CD14-positive monocyte (primary cell): ENCODE data around the gene CAMK4. TPM values are rescaled to one million over a fixed set of nuclear protein-coding genes. Genes with fewer than 3 reads are reported as not detected.

Experiments used
- DNase-seq, 3 donors: peaks; one replicate each; pipeline ENCODE4 v3.0.0-alpha.2; 2011 to 2022
- H2AFZ ChIP-seq: 2 replicates; pipeline ENCODE4 v1.6.0; 2012; ENCODE audit warnings: mild to moderate bottlenecking, low read depth, low read length, inconsistent platforms; ENCODE audit not compliant: insufficient read depth, poor library complexity, severe bottlenecking
- H3K27ac ChIP-seq, 2 donors: 1 replicate in 1 of 2; 2 replicates in 1 of 2; pipeline ENCODE4 v1.5.1; 2012 to 2013; ENCODE audit warnings: low read length in 2 of 2, control low read depth in 1 of 2, inconsistent platforms in 1 of 2, low read depth in 1 of 2, mild to moderate bottlenecking in 1 of 2
- H3K27me3 ChIP-seq, 2 donors: one replicate each; pipeline versions ENCODE4 v1.6.0 to v1.6.1; 2011 to 2013; ENCODE audit warnings: low read length in 2 of 2; ENCODE audit not compliant: control insufficient read depth in 2 of 2, insufficient read depth in 2 of 2
- H3K36me3 ChIP-seq, 2 donors: replicated peaks in 1 of 2; 1 replicate in 1 of 2; 2 replicates in 1 of 2; pipeline versions ENCODE4 v1.5.1 to v1.6.1; 2012 to 2013; ENCODE audit warnings: low read length in 2 of 2, control low read depth in 1 of 2, inconsistent platforms in 1 of 2, mild to moderate bottlenecking in 1 of 2; ENCODE audit not compliant: insufficient read depth in 2 of 2, control insufficient read depth in 1 of 2
- H3K4me1 ChIP-seq, 2 donors: 1 replicate in 1 of 2; 2 replicates in 1 of 2; pipeline versions ENCODE4 v1.5.1 to v1.6.1; 2012 to 2013; ENCODE audit warnings: low read length in 2 of 2, control low read depth in 1 of 2, inconsistent platforms in 1 of 2, mild to moderate bottlenecking in 1 of 2, moderate library complexity in 1 of 2; ENCODE audit not compliant: insufficient read depth in 2 of 2, control insufficient read depth in 1 of 2
- H3K4me2 ChIP-seq: replicated peaks from 2 replicates; pipeline ENCODE3; 2012; ENCODE audit warnings: low read length, moderate library complexity, mild to moderate bottlenecking; ENCODE audit not compliant: poor library complexity, severe bottlenecking; ENCODE audit errors: extremely low read depth
- H3K4me3 ChIP-seq, 3 experiments: fragments of 200-600 bp in 1 of 3; sonication (generic) in 1 of 3; replicated peaks in 1 of 3; 1 replicate in 2 of 3; 2 replicates in 1 of 3; pipeline ENCODE4 v1.5.1; 2011 to 2013; ENCODE audit warnings: low read length in 3 of 3, mild to moderate bottlenecking in 3 of 3, control low read depth in 2 of 3, low read depth in 2 of 3, inconsistent platforms in 1 of 3, moderate library complexity in 1 of 3
- H3K79me2 ChIP-seq: 2 replicates; pipeline ENCODE4 v1.6.0; 2012; ENCODE audit warnings: mild to moderate bottlenecking, control low read depth, inconsistent platforms, low read length, moderate library complexity; ENCODE audit not compliant: insufficient read depth
- H3K9ac ChIP-seq: 2 replicates; pipeline ENCODE4 v1.6.0; 2017; ENCODE audit warnings: low read length, mild to moderate bottlenecking; ENCODE audit not compliant: insufficient read depth, poor library complexity, severe bottlenecking
- H3K9me3 ChIP-seq, 2 donors: replicated peaks in 1 of 2; 1 replicate in 1 of 2; 2 replicates in 1 of 2; pipeline versions ENCODE4 v1.5.1 to v1.6.1; 2012 to 2013; ENCODE audit warnings: low read length in 2 of 2, control low read depth in 1 of 2; ENCODE audit not compliant: control insufficient read depth in 1 of 2, insufficient read depth in 1 of 2
- H4K20me1 ChIP-seq: 2 replicates; pipeline ENCODE4 v1.6.0; 2012; ENCODE audit warnings: mild to moderate bottlenecking, low read length, control low read depth, moderate library complexity; ENCODE audit not compliant: insufficient read depth
- H3K27ac Mint-ChIP-seq, 7 donors: one replicate each; pipeline ENCODE4 v1.8.0; 2020; ENCODE audit warnings: mild to moderate bottlenecking in 7 of 7, mixed read lengths in 7 of 7, moderate library complexity in 6 of 7, inconsistent platforms in 2 of 7
- H3K27me3 Mint-ChIP-seq, 3 donors: one replicate each; pipeline ENCODE4 v1.8.0; 2021 to 2022; ENCODE audit warnings: low read depth in 3 of 3, mild to moderate bottlenecking in 3 of 3, mixed read lengths in 3 of 3, moderate library complexity in 3 of 3, inconsistent platforms in 1 of 3
- H3K36me3 Mint-ChIP-seq, 2 donors: one replicate each; pipeline ENCODE4 v1.8.0; 2020; ENCODE audit warnings: mixed read lengths in 2 of 2, inconsistent platforms in 1 of 2, mild to moderate bottlenecking in 1 of 2
- H3K4me1 Mint-ChIP-seq: one replicate; pipeline ENCODE4 v1.8.0; 2020; ENCODE audit warnings: mild to moderate bottlenecking, mixed read lengths
- H3K4me3 Mint-ChIP-seq, 2 donors: one replicate each; pipeline ENCODE4 v1.8.0; 2020; ENCODE audit warnings: mild to moderate bottlenecking in 2 of 2, mixed read lengths in 2 of 2, moderate library complexity in 1 of 2
- H3K9me3 Mint-ChIP-seq, 7 donors: one replicate each; pipeline ENCODE4 v1.8.0; 2020 to 2022; ENCODE audit warnings: mixed read lengths in 7 of 7, mild to moderate bottlenecking in 6 of 7, moderate library complexity in 6 of 7, inconsistent platforms in 2 of 7
- CTCF ChIP-seq: fragments of 200-600 bp; IDR thresholded peaks from one replicate; pipeline ENCODE4 v1.8.0; 2022; ENCODE audit warnings: antibody characterized with exemption, mild to moderate bottlenecking
- WGBS: methylation state at CpG from one replicate; pipeline ENCODE4 v1.1.5; 2013; ENCODE audit warnings: missing lambda C conversion rate; ENCODE audit not compliant: insufficient coverage; 5-methylcytosine and 5-hydroxymethylcytosine counted together
- intact Hi-C, 2 donors: fragments of 100-400 bp; cut with micrococcal nuclease; formaldehyde crosslinking; loops; one replicate each; pipeline versions ENCODE4 v1.15.0 to v1.15.1; 2023
- polyA plus RNA-seq, 3 donors: library from polyadenylated mRNA; depleted of rRNA in 1 of 3; unstranded in 2 of 3; stranded (reverse) in 1 of 3; fragments of 300-500 nt in 2 of 3; fragments of >200 nt in 1 of 3; fragmentation: Illumina TruSeq in 2 of 3; gene quantifications; 1 replicate in 2 of 3; 2 replicates in 1 of 3; pipeline ENCODE4 v1.2.3, GENCODE V29; 2012 to 2021

CAMK4 gene
- polyA plus RNA-seq, 3 donors: 0.24 to 0.28 TPM; not detected in 1

- H3K27ac Mint-ChIP-seq: no peak overlapping the region
- DNase-seq: no peak
- H3K27me3 Mint-ChIP-seq: peaks cover 0 to 1% (median 0%) of the 10 kb centered on the region in 3 donors
- H3K27ac ChIP-seq: no peak overlapping the region
- no peaks in the 10 kb centered on the region for H3K36me3 ChIP-seq
- TF ChIP-seq CTCF: no peak
- no peaks in the 10 kb centered on the region for H3K9me3 ChIP-seq
- H2AFZ ChIP-seq: no peak overlapping the region
- no peaks in the 10 kb centered on the region for H3K4me1 Mint-ChIP-seq
- intact Hi-C loops: no loop called here
- H3K4me3 ChIP-seq: no peak overlapping the region
- no peaks in the 10 kb centered on the region for H3K36me3 Mint-ChIP-seq
- H3K4me3 Mint-ChIP-seq: no peak overlapping the region
- H4K20me1 ChIP-seq: no peaks in the 10 kb centered on the region
- H3K9me3 Mint-ChIP-seq: peaks cover 0 to 3% (median 2%) of the 10 kb centered on the region in 7 donors
- no peak overlapping the region for H3K9ac ChIP-seq
- H3K79me2 ChIP-seq: no peaks in the 10 kb centered on the region
- no peaks in the 10 kb centered on the region for H3K4me1 ChIP-seq
- no peak overlapping the region for H3K4me2 ChIP-seq
- H3K27me3 ChIP-seq: no peaks in the 10 kb centered on the region
Observed at GRCh38 chr5:111321376-111321775, 97.2 kb downstream of the CAMK4 start.

- Histone ChIP-seq H3K4me3 (no peak overlapping the region), H3K9ac (no peak overlapping the region), H3K79me2 (no peaks in the 10 kb centered on the region), H3K27ac (no peak overlapping the region), H3K4me2 (no peak overlapping the region), H4K20me1 (no peaks in the 10 kb centered on the region), H3K9me3 (no peaks in the 10 kb centered on the region), H2AFZ (no peak overlapping the region), H3K4me1 (no peaks in the 10 kb centered on the region), H3K27me3 (no peaks in the 10 kb centered on the region), H3K36me3 (no peaks in the 10 kb centered on the region)
- no peaks in the 10 kb centered on the region for H3K27me3 Mint-ChIP-seq
- H3K4me3 Mint-ChIP-seq: no peak overlapping the region
- no peaks in the 10 kb centered on the region for H3K4me1 Mint-ChIP-seq
- whole genome bisulfite sequencing: no CpG with 5 or more reads among the region's 4 CpGs
- intact Hi-C loops: no loop called here
- DNase-seq: no peak
- H3K36me3 Mint-ChIP-seq: no peaks in the 10 kb centered on the region
- no peak overlapping the region for H3K27ac Mint-ChIP-seq
- peaks cover 0 to 3% (median 0%) of the 10 kb centered on the region in 7 donors for H3K9me3 Mint-ChIP-seq
- no peak for TF ChIP-seq CTCF
Observed at GRCh38 chr5:111326551-111326950, 102.4 kb downstream of the CAMK4 start.
